PC-3 (cell line): ENCODE measurements around the gene CNTN4.

Experiments
- CTCF ChIP-seq: fragments of 300-600 bp; sonication (generic); conservative IDR thresholded peaks from 2 replicates; pipeline ENCODE4 v1.5.1; 2017; ENCODE audit warnings: antibody characterized with exemption, low read depth, mild to moderate bottlenecking, low read length
- EZH2 ChIP-seq: fragments of 300-600 bp; sonication (generic); IDR thresholded peaks from one replicate; pipeline ENCODE4 v1.6.1; 2017; ENCODE audit warnings: antibody characterized with exemption, mild to moderate bottlenecking, low read length; ENCODE audit not compliant: unreplicated experiment

GRCh38 chr3:2872884-2873283 lies 774.2 kb downstream of the CNTN4 start:
- TF ChIP-seq CTCF (no peak), EZH2 (no peak)
